Activated CD4-positive, alpha-beta T cell treated with anti-CD3 and anti-CD28 coated beads, Interleukin-2, amount 10 ng/mL, durations not matched to agents 7 days and 5 days (primary cell): ENCODE measurements around the gene ATP7B. TPM values are rescaled to one million over a fixed set of nuclear protein-coding genes. Genes with fewer than 3 reads are reported as not detected.
A peak's percentile ranks its signal among the peaks of the same experiment; 100 is the strongest.
"Not testable (repeated sequence)": the region's sequence is repeated elsewhere in the genome, so short reads cannot be mapped to it uniquely, and the experiment has no call there.

ENCODE experiments used
- CTCF ChIA-PET: fragments of 350-600 bp; sonication (Branson Sonifier 250); formaldehyde crosslinking; loops from one replicate; lab custom pipeline; 2021; ENCODE audit warnings: antibody characterized with exemption; lab: Charles Lee
- POLR2A ChIA-PET: fragments of 350-600 bp; sonication (Branson Sonifier 250); formaldehyde crosslinking; loops from one replicate; lab custom pipeline; 2021; ENCODE audit warnings: antibody characterized with exemption; lab: Charles Lee
- DNase-seq: peaks from one replicate; pipeline ENCODE4 v3.0.0-alpha.2; 2020
- H3K27ac Mint-ChIP-seq: one replicate; pipeline ENCODE4 v1.8.0; 2021; ENCODE audit warnings: mild to moderate bottlenecking, moderate library complexity, mixed read lengths
- H3K27me3 Mint-ChIP-seq: one replicate; pipeline ENCODE4 v1.8.0; 2021; ENCODE audit warnings: mixed read lengths
- H3K36me3 Mint-ChIP-seq: one replicate; pipeline ENCODE4 v1.8.0; 2021; ENCODE audit warnings: low read depth, mixed read lengths
- H3K4me1 Mint-ChIP-seq: one replicate; pipeline ENCODE4 v1.8.0; 2021; ENCODE audit warnings: mixed read lengths
- H3K4me3 Mint-ChIP-seq: one replicate; pipeline ENCODE4 v1.8.0; 2021; ENCODE audit warnings: mild to moderate bottlenecking, moderate library complexity, mixed read lengths
- H3K9me3 Mint-ChIP-seq: one replicate; pipeline ENCODE4 v1.8.0; 2021; ENCODE audit warnings: mixed read lengths
- total RNA-seq, 2 experiments: library from RNA; stranded (reverse); gene quantifications; one replicate each; pipeline ENCODE4 v1.2.3, GENCODE V29; 2021

Gene ATP7B
- total RNA-seq, 2 experiments from 2014 or later = 0.62 to 0.74 TPM

DNA sequence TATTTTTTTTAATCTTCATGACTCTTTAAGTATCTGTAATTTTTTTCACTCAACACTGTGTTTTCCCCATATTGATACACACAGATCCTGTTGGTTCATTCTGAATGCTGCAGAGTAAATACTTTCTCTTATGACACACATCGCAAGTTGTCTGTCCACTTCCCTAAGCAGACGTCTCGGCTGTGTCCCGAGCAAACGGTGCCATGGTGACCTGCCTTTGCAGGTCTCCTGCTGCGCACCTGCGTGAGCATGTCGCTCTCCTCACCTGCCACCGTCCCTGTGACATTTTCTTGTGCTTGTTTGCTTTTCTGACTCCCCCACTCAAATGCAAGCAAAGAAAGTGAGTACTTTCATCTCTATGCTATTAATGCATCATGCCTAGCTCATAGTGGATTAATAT lies 91.7 kb downstream of the ATP7B start:
- no peaks in the 10 kb centered on the region for H3K9me3 Mint-ChIP-seq
- no peaks in the 10 kb centered on the region for H3K27me3 Mint-ChIP-seq
- POLR2A ChIA-PET = no interaction called here
- no peaks in the 10 kb centered on the region for H3K36me3 Mint-ChIP-seq
- CTCF ChIA-PET = interaction anchor here (0.8 kb wide), 1 partner anchor 31 kb away, joined by 4 read pairs; no protein-coding TSS in a partner anchor
- no peak overlapping the region for H3K27ac Mint-ChIP-seq
- H3K4me3 Mint-ChIP-seq = no peak overlapping the region
- H3K4me1 Mint-ChIP-seq = peaks cover 12% of the 10 kb centered on the region
- no peak for DNase-seq

DNA sequence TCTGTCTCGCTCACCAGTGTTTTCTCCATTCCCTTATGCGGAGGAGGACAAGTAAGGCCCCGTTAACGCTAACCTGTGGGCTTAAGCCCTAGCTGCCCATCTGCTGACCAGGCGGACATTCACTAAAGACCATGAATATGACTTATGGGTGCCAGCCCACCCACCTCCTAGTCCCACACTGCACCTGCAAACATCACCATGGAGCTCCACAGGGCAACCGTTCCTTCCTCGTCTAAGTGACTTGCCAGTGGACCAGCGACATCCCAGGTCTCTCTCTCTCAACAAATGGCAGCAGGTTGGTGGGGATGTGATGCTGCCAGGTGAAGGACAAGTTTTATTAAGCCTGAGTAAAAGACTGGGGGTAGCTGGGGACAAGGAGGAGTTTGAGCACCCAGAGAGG lies 94.3 kb downstream of the ATP7B start:
- H3K27ac Mint-ChIP-seq = no peak overlapping the region
- H3K4me3 Mint-ChIP-seq = no peak overlapping the region
- no peaks in the 10 kb centered on the region for H3K36me3 Mint-ChIP-seq
- H3K4me1 Mint-ChIP-seq = peaks cover 11% of the 10 kb centered on the region
- no peaks in the 10 kb centered on the region for H3K27me3 Mint-ChIP-seq
- ChIA-PET POLR2A (no interaction called here), CTCF (interaction anchor here (0.6 kb wide), 1 partner anchor 272 kb away, joined by 3 read pairs; no protein-coding TSS in a partner anchor)
- DNase-seq = no peak
- no peaks in the 10 kb centered on the region for H3K9me3 Mint-ChIP-seq

DNA sequence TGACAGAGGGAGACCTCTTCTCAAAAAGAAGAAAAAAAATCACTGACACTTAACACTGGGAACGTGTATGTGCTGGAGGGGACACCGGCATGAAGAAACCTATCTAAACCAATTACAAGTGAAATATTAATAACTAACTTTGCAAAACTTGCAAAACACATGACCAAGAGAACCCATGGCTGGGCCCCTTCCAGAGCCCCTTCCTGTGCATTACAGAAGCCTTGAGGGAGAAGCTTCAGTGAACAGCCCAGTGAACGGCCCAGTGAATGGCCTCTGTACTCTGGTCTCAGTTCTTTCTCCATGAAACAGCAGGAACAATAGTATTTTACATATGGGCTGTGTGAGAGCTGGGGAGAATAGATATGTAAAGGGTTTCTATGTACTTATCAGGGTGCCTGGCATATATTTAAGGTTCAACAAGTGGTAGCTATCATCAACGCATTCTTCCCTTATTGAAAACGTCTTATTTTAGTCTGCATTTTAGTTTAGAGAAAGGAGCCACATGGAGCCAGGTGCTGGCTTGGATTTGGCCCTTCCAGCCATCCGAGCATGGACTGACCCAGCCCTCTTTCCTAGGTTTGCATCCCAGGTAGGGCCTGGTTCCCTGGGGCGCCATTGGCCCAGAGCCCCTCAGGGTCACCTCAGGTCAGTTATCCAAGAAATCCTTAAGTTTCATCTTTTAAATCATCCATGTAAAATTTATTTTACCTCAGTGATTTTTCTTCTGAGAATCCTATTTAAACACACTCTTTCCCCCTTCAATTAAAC lies 95.0 kb downstream of the ATP7B start:
- Mint-ChIP-seq H3K4me3 (no peak overlapping the region), H3K27me3 (no peaks in the 10 kb centered on the region), H3K9me3 (no peaks in the 10 kb centered on the region), H3K36me3 (no peaks in the 10 kb centered on the region), H3K27ac (no peak overlapping the region), H3K4me1 (peaks cover 11% of the 10 kb centered on the region)
- POLR2A ChIA-PET = no interaction called here
- DNase-seq = no peak
- CTCF ChIA-PET = interaction anchor here (0.7 kb wide), 1 partner anchor 85 kb away, joined by 3 read pairs; no protein-coding TSS in a partner anchor

DNA sequence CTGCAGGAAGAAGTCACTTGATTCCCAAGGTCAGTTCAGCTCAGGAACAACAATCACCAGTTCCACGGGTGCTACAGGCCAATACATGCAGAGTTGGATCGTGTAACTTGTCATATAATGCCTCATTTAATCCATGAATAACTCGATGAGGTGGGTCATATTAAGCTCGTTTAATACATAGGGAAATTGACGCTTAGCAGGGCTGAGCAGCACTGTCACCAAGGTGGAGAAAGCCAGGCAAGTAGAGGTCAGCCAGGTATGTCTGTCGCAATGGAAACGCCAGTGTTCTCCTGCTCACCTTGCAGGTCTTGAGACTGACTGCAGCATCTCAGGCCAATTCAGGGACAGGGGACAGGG lies 97.1 kb downstream of the ATP7B start:
- CTCF ChIA-PET = no interaction called here
- no peak for DNase-seq
- H3K27ac Mint-ChIP-seq = no peak overlapping the region
- POLR2A ChIA-PET = no interaction called here
- H3K27me3 Mint-ChIP-seq = no peaks in the 10 kb centered on the region
- no peak overlapping the region for H3K4me3 Mint-ChIP-seq
- H3K9me3 Mint-ChIP-seq = no peaks in the 10 kb centered on the region
- no peaks in the 10 kb centered on the region for H3K36me3 Mint-ChIP-seq
- H3K4me1 Mint-ChIP-seq = peaks cover 19% of the 10 kb centered on the region

DNA sequence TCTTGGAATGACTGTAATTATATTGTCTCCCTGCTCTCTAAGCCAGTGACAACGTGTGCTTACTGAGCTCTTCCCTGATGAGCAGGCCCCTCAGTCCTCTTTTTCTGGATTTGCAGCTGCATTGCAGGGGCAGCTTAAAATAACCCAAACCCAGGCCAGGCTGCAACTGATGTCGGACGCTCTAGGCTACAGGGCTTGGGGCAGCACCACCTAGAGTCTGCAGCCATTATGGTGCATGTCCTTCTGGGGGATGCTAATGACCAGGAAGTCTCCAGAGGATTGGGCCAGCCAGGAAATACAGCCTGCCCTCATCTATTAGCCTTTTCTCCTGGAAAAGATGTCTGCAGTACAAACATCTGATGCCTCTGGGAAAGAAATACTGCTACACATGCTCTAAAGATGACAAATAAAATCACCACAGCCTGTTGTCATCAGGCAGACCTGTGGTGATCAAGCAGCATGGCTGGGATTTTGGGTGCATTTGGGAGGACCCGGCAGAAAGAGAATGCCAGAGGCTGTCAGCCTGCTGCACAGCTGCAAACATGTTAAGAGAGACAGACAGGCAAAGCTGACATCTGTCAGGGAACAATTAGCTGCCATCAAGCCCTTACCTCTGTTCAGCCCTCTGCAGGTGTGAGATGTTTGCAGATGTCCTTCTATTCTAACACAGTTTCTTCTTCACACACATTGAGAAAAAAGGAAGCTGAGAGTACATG lies 97.7 kb downstream of the ATP7B start:
- no peak for DNase-seq
- Mint-ChIP-seq H3K9me3 (no peaks in the 10 kb centered on the region), H3K4me3 (no peak overlapping the region), H3K36me3 (no peaks in the 10 kb centered on the region), H3K27me3 (no peaks in the 10 kb centered on the region), H3K27ac (no peak overlapping the region), H3K4me1 (peaks cover 22% of the 10 kb centered on the region)
- ChIA-PET POLR2A (no interaction called here), CTCF (interaction anchor here (1.2 to 1.5 kb wide), 2 partner anchors 9 to 22 kb away, joined by 3 to 4 read pairs; no protein-coding TSS in a partner anchor)

DNA sequence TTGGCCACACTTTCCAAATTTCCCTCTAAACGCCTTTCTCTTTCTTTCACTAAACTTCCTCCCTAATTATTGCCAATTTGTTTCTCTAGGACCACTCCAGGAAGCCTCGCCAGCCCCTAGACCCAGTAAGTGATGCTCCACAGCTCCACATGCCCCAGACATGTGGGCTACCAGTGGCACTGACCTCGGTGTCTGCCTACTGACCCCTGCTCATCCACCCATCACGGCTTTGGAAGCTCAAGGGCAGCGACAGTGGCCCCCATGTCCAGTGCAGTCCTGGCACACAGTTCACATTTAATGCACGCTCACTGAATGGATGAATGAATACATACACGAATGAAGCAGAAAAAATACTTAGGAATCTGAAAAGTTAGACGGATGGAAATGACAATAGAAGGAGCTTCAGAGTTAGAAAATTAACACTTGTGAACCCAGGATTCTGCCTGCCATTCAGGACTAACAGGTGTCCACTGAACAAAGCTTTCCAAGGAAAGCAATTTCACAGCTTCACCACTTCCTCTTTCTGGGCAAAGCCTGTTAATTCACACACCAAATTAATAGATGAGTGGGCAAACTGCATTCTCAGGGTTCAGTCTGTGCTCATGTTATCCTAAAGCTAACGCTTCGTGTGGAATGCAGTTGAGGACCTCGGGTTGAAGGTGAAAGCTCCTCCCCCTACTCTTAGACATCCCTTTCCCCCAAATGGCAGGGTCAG lies 98.6 kb downstream of the ATP7B start:
- no peak for DNase-seq
- no peak overlapping the region for H3K27ac Mint-ChIP-seq

DNA sequence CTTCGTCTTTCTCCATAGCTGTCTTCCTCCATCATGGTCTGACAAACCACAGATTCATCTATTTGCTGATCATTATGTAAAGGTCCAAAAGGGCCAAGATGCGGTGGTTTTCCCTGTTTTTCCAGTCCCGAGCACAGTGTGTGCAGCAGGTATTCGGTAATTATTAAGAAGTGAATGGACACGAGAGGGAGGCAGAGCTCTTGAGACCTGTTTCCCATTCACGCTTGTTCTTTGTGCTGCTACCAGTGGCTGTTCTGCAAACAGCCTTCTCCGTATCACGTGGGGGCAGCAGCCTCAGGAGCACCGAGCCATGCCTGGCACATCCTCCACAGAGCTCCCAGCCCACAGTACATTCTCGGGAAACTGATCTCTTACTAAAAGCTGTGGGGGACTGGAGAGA lies 99.2 kb downstream of the ATP7B start:
- Mint-ChIP-seq H3K36me3 (peaks cover 2% of the 10 kb centered on the region), H3K9me3 (no peaks in the 10 kb centered on the region), H3K4me3 (no peak overlapping the region), H3K4me1 (peaks cover 26% of the 10 kb centered on the region), H3K27ac (no peak overlapping the region), H3K27me3 (no peaks in the 10 kb centered on the region)
- ChIA-PET POLR2A (no interaction called here), CTCF (interaction anchor here (0.6 to 1.5 kb wide), 2 partner anchors 17 to 23 kb away, joined by 3 to 4 read pairs; no protein-coding TSS in a partner anchor)
- DNase-seq = no peak

More for the DNA sequence above, 98.6 kb downstream of the ATP7B start:
- H3K36me3 Mint-ChIP-seq = no peaks in the 10 kb centered on the region
- no peaks in the 10 kb centered on the region for H3K27me3 Mint-ChIP-seq
- CTCF ChIA-PET = interaction anchor here (0.6 to 1.5 kb wide), 4 partner anchors 9 to 78 kb away, joined by 3 to 4 read pairs (median 3); no protein-coding TSS in a partner anchor
- no peaks in the 10 kb centered on the region for H3K9me3 Mint-ChIP-seq
- no peak overlapping the region for H3K4me3 Mint-ChIP-seq
- POLR2A ChIA-PET = no interaction called here
- peaks cover 22% of the 10 kb centered on the region for H3K4me1 Mint-ChIP-seq

DNA sequence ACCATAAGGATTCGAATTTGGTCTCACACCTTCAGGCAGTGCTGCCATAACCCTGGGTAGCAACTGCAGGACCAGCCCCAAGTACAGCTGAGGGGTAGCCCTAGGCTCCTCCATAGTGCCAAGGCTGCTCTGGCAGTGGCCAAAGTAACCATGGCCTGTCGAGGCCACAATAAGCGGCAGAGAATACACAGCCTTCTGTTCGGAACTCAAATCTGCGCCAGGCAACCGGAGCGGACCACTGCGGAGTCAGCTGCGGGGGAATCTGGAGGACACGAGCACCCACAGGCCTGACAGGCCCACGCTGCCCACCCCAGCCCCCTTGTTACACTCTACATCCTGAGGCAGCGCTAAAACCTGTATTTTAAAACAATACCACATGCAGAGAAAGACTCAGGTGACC lies 100.7 kb downstream of the ATP7B start:
- Mint-ChIP-seq H3K4me1 (peaks cover 29% of the 10 kb centered on the region), H3K4me3 (no peak overlapping the region), H3K27ac (no peak overlapping the region), H3K27me3 (no peaks in the 10 kb centered on the region), H3K9me3 (no peaks in the 10 kb centered on the region), H3K36me3 (peaks cover 2% of the 10 kb centered on the region)
- ChIA-PET CTCF (interaction anchor here (1.2 to 1.4 kb wide), 2 partner anchors 16 to 167 kb away, joined by 3 to 4 read pairs; no protein-coding TSS in a partner anchor), POLR2A (no interaction called here)
- no peak for DNase-seq

DNA sequence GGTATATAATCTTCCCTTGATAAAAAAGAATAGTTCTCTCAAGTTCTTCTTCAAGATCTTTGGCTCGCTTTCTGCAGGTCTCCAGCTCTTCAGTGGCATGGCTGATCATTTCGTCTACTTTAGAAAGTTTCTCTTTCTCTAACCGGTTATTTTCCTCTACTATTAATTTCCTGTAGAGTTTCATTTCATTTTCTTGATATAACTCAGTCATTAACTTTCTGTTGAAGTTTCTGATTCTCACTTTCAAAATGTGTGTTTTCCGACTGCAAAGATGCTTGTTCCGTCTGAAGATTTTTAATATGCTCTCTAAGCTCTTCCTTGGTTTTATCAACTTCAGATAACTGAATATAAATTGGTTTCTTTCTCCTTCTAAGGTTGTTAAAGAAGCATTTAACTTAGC lies 102.0 kb downstream of the ATP7B start:
- H3K27me3 Mint-ChIP-seq, H3K36me3 Mint-ChIP-seq, CTCF ChIA-PET, DNase-seq, POLR2A ChIA-PET, H3K9me3 Mint-ChIP-seq: not testable (repeated sequence)
- Mint-ChIP-seq H3K27ac (peak overlapping the region; percentile 3), H3K4me1 (peaks cover 29% of the 10 kb centered on the region), H3K4me3 (peak overlapping the region; percentile 11)

DNA sequence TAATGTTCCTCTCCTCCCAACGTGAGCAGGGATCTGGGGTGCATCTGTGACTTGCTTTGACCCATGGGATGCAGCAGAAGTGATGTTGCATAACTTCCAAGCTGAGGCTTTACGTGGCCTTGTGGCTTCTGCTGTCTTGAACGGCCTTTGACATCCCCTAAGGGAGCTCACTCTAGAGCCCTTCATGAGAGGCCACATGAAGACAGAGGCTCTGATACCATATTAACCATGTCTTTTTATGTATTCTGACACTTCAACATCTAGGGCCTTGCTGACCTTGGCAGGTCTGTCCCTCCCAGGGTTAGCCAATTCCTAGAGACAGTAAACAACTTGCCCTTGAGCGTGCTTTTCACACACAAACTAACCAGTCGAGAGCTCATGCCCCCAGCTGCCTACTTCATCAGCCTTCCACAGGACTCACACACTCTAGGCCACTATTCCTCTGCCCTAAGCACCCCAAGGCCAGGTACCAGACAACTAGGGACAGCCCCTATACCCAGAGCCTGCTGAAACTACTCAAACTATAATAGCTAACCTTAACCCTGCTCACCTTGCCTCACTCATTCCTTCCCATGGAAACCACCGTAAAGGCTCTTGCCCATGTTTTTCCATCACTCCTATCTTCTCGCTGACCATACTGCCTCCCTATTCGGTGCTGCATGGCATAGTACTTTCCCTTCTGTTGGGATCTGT lies 104.1 kb downstream of the ATP7B start:
- H3K9me3 Mint-ChIP-seq = no peaks in the 10 kb centered on the region
- no peak overlapping the region for H3K27ac Mint-ChIP-seq
- peaks cover 28% of the 10 kb centered on the region for H3K4me1 Mint-ChIP-seq
- peaks cover 2% of the 10 kb centered on the region for H3K36me3 Mint-ChIP-seq
- ChIA-PET CTCF (interaction anchor here (1.6 kb wide), 1 partner anchor 13 kb away, joined by 3 read pairs; no protein-coding TSS in a partner anchor), POLR2A (no interaction called here)
- no peaks in the 10 kb centered on the region for H3K27me3 Mint-ChIP-seq
- no peak for DNase-seq
- H3K4me3 Mint-ChIP-seq = no peak overlapping the region

DNA sequence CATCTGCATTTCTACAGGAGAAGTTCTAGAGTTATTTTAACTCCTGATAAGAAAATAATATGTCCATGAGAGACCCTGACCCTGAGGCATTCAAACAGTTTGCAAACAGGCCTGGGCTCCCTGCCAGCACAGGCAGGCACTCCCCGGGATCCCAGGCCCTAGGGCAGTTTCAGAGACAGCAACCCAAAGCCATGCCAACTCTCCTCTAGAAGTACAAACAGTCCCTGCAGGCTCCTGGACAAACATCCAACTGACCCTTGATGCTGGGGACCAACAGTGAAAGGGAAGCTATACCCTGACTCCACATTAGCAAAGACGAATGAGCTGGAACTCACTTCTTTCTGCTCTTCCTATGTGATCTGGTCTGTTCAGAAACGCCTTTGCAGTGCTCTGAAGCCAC lies 104.7 kb downstream of the ATP7B start:
- no peak for DNase-seq
- peaks cover 2% of the 10 kb centered on the region for H3K36me3 Mint-ChIP-seq
- no peak overlapping the region for H3K27ac Mint-ChIP-seq
- H3K27me3 Mint-ChIP-seq = peaks cover 4% of the 10 kb centered on the region
- no peaks in the 10 kb centered on the region for H3K9me3 Mint-ChIP-seq
- no peak overlapping the region for H3K4me3 Mint-ChIP-seq
- ChIA-PET CTCF (interaction anchor here (1.6 kb wide), 1 partner anchor 14 kb away, joined by 3 read pairs; no protein-coding TSS in a partner anchor), POLR2A (no interaction called here)
- H3K4me1 Mint-ChIP-seq = peaks cover 25% of the 10 kb centered on the region

DNA sequence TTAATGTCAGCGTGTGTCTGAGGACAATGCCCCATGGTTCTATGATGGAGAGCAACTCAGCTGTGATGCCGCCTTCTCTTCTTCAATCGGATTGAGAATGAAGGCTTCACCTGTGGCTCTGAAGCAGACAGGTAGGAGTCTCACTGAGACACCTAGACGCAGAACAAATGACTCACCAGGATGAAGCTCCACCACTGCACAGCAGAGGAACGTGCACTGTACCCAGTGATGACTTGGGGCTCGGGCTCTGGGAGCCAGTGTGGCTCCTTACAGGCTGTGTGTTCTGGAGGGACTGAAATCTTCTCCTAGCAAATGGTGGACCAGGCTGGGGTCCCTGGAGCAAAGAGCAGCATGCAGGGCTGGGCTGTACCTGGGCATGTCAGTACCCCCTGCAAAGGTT lies 105.5 kb downstream of the ATP7B start:
- DNase-seq = no peak
- no peak overlapping the region for H3K4me3 Mint-ChIP-seq
- no peaks in the 10 kb centered on the region for H3K9me3 Mint-ChIP-seq
- peaks cover 2% of the 10 kb centered on the region for H3K36me3 Mint-ChIP-seq
- peaks cover 6% of the 10 kb centered on the region for H3K27me3 Mint-ChIP-seq
- CTCF ChIA-PET = interaction anchor here (1.0 kb wide), 1 partner anchor 12 kb away, joined by 4 read pairs; no protein-coding TSS in a partner anchor
- POLR2A ChIA-PET = no interaction called here
- H3K27ac Mint-ChIP-seq = no peak overlapping the region
- H3K4me1 Mint-ChIP-seq = peaks cover 25% of the 10 kb centered on the region
